Neural cell (in vitro differentiated cells): ENCODE measurements around the gene PKNOX2.

Experiments used
- CTCF ChIP-seq: fragments of 450-650 bp; IDR thresholded peaks from 2 replicates; pipeline ENCODE4 v1.5.1; 2014; ENCODE audit warnings: antibody characterized with exemption, mild to moderate bottlenecking, moderate library complexity; ENCODE audit not compliant: poor library complexity, severe bottlenecking
- EZH2 ChIP-seq: fragments of 200-600, 300-800 bp; shearing (Covaris generic), sonication (generic); IDR thresholded peaks from 2 replicates; pipeline ENCODE4 v1.6.1; 2014; ENCODE audit warnings: antibody characterized with exemption, low read length, borderline replicate concordance, mild to moderate bottlenecking; ENCODE audit not compliant: insufficient read depth, poor library complexity, severe bottlenecking

GRCh38 chr11:125451400-125452124 is 287.0 kb downstream of the PKNOX2 start:
- TF ChIP-seq CTCF = no peak
- TF ChIP-seq EZH2 = no peak
